Mesenteric fat pad (tissue), 1 donor: ENCODE data around the gene FTHL17. TPM values are rescaled to one million over a fixed set of nuclear protein-coding genes. Genes with fewer than 3 reads are reported as not detected.

ENCODE experiments used
- DNase-seq: peaks from one replicate; pipeline ENCODE4 v3.0.0-alpha.2; 2020; ENCODE audit warnings: low spot score
- long read RNA-seq: library from polyadenylated mRNA; unstranded; transcript quantifications from one replicate; pipeline ENCODE4 v2.0.0, GENCODE V29; 2020
- total RNA-seq: library from RNA; stranded (reverse); fragmentation: NEBNext Ultra II Directional; extraction: Animal tissue kit (Norgen Biotek cat#: 25700); gene quantifications from one replicate; pipeline ENCODE4 v1.2.1, GENCODE V29; 2021
- donor health status: DM: yes; HTN: yes; CAD: no.

Gene FTHL17
- total RNA-seq, result not detected
- long read RNA-seq, result 0 reads

GRCh38 chrX:31071725-31072124 is at the start of gene FTHL17:
Gene FTHL17 (minus strand): TSS chrX:31072041. CDS start chrX:31071953, 88 bp downstream.
- DNase-seq, result no peak

GRCh38 chrX:31117266-31117665 is 45.4 kb upstream of the FTHL17 start:
- no peak for DNase-seq

GRCh38 chrX:31115398-31115797 is 43.6 kb upstream of the FTHL17 start:
- DNase-seq, result no peak

- DNase-seq, result no peak
Measured at GRCh38 chrX:31114858-31115257, 43.0 kb upstream of the FTHL17 start.

GRCh38 chrX:31112226-31112999 is 40.6 kb upstream of the FTHL17 start:
- DNase-seq, result no peak

GRCh38 chrX:31110657-31111056 is 38.8 kb upstream of the FTHL17 start:
- DNase-seq, result no peak

GRCh38 chrX:31099536-31100090 is 27.8 kb upstream of the FTHL17 start:
- no peak for DNase-seq

- DNase-seq, result no peak
Measured at GRCh38 chrX:31098079-31098478, 26.2 kb upstream of the FTHL17 start.

GRCh38 chrX:31093639-31093975 is 21.8 kb upstream of the FTHL17 start:
- no peak for DNase-seq

- DNase-seq, result no peak
Measured at GRCh38 chrX:31092970-31093638, 21.3 kb upstream of the FTHL17 start.

- no peak for DNase-seq
Measured at GRCh38 chrX:31092476-31092875, 20.6 kb upstream of the FTHL17 start.

GRCh38 chrX:31091819-31092218 is 20.0 kb upstream of the FTHL17 start:
- no peak for DNase-seq

- no peak for DNase-seq
Measured at GRCh38 chrX:31074522-31074921, 2.7 kb upstream of the FTHL17 start.

GRCh38 chrX:31071262-31071661 is 579 bp downstream of the FTHL17 start:
- DNase-seq, result no peak

GRCh38 chrX:31070057-31070468 is 1.8 kb downstream of the FTHL17 start:
- no peak for DNase-seq

- DNase-seq, result no peak
Measured at GRCh38 chrX:31063114-31063513, 8.7 kb downstream of the FTHL17 start.

- no peak for DNase-seq
Measured at GRCh38 chrX:31061091-31061490, 10.8 kb downstream of the FTHL17 start.

- DNase-seq, result no peak
Measured at GRCh38 chrX:31060016-31060415, 11.8 kb downstream of the FTHL17 start.

GRCh38 chrX:31058284-31058683 is 13.6 kb downstream of the FTHL17 start:
- no peak for DNase-seq

- DNase-seq, result no peak
Measured at GRCh38 chrX:31057691-31058090, 14.2 kb downstream of the FTHL17 start.

GRCh38 chrX:31057291-31057690 is 14.6 kb downstream of the FTHL17 start:
- DNase-seq, result no peak

- no peak for DNase-seq
Measured at GRCh38 chrX:31053621-31054020, 18.2 kb downstream of the FTHL17 start.

GRCh38 chrX:31039327-31039711 is 32.5 kb downstream of the FTHL17 start:
- DNase-seq, result no peak
